Gastroesophageal sphincter (tissue), 4 donors: Measurements from ENCODE around the gene FASN. TPM values are rescaled to one million over a fixed set of nuclear protein-coding genes. Genes with fewer than 3 reads are reported as not detected.

ENCODE experiments used
- ATAC-seq: fragments of 150-250 bp; one replicate; pipeline ENCODE4 v1.9.1; 2016; ENCODE audit warnings: mild to moderate bottlenecking, moderate library complexity
- H3K27ac ChIP-seq, 4 donors: fragments of 200-600 bp; sonication (generic) in 3 of 4; 1 replicate in 3 of 4; 2 replicates in 1 of 4; pipeline ENCODE4 v1.5.1; 2016 to 2019
- H3K27me3 ChIP-seq: fragments of 200-600 bp; sonication (generic); one replicate; pipeline ENCODE4 v1.5.1; 2019
- H3K36me3 ChIP-seq, 2 donors: fragments of 200-600 bp; sonication (generic); one replicate each; pipeline ENCODE4 v1.5.1; 2019; ENCODE audit warnings: control low read depth in 1 of 2
- H3K4me1 ChIP-seq, 3 donors: fragments of 200-600 bp; sonication (generic); 1 replicate in 2 of 3; 2 replicates in 1 of 3; pipeline ENCODE4 v1.5.1; 2016 to 2019; ENCODE audit warnings: control low read depth in 2 of 3
- H3K4me3 ChIP-seq, 2 donors: fragments of 200-600 bp; sonication (generic); one replicate each; pipeline ENCODE4 v1.5.1; 2019; ENCODE audit warnings: mild to moderate bottlenecking in 1 of 2, moderate library complexity in 1 of 2
- H3K9me3 ChIP-seq, 3 donors: fragments of 200-600 bp; sonication (generic); one replicate each; pipeline ENCODE4 v1.5.1; 2017 to 2019; ENCODE audit warnings: control low read depth in 2 of 3
- CTCF ChIP-seq, 4 experiments: fragments of 200-600 bp in 2 of 4; fragments of 450-650 bp in 2 of 4; sonication (generic) in 1 of 4; IDR thresholded peaks; one replicate each; pipeline ENCODE4 v1.5.1; 2017 to 2019; ENCODE audit warnings: antibody characterized with exemption in 4 of 4, mild to moderate bottlenecking in 2 of 4, moderate library complexity in 2 of 4
- EP300 ChIP-seq: sonication (generic); formaldehyde crosslinking; IDR thresholded peaks from one replicate; pipeline ENCODE4 v1.6.1; 2017; ENCODE audit warnings: antibody characterized with exemption, mild to moderate bottlenecking
- POLR2A ChIP-seq, 2 donors: fragments of 450-650 bp; IDR thresholded peaks; one replicate each; pipeline ENCODE4 v1.6.1; 2017; ENCODE audit warnings: antibody characterized with exemption in 2 of 2, mild to moderate bottlenecking in 2 of 2, moderate library complexity in 1 of 2
- POLR2AphosphoS5 ChIP-seq: sonication (generic); formaldehyde crosslinking; IDR thresholded peaks from one replicate; pipeline ENCODE4 v1.6.1; 2017; ENCODE audit warnings: antibody characterized with exemption
- WGBS, 2 donors: methylation state at CpG; one replicate each; pipeline ENCODE4 v1.1.5; 2018; ENCODE audit warnings: low coverage in 1 of 2; 5-methylcytosine and 5-hydroxymethylcytosine counted together
- total RNA-seq, 4 donors: library from RNA; depleted of rRNA; stranded (reverse); fragments of >200 nt; gene quantifications; one replicate each; pipeline ENCODE4 v1.1.0, GENCODE V29; 2016

Gene FASN
- total RNA-seq, 4 donors from 2014 or later, result 22.6 to 52.8 (median 48.3) TPM

DNA sequence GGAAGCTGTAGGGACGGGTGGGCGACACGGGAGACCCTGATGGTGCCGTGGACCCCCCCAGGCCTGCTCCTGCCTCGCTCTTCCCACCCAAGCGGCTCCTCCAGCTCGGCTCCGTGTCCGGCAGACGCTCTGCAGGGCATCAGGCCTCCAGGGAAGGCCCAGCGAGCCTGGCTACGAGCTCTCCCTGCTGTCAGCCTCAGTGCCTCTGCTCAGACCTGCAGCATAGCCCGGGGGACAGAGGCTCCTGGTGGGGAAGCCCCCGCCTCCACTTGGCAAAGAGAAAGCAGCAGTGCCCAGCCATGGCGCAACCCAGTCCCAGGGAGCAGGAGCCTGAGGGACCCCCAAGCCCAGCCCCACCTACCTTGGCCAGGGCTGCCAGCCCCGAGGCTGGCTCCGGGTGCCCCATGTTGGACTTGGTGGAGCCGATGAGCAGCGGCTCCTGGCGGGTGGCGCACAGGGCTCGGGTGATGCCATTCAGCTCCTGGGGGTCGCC, 5.9 kb downstream of the FASN start:
- H3K36me3 ChIP-seq, result peaks cover 0 to 91% of the 10 kb centered on the region in 2 donors
- no peak overlapping the region for H3K27ac ChIP-seq
- WGBS, 2 donors, result 93% methylated on average over 5 of the region's 23 CpGs; no CpG with 5 or more reads in 1 of the 2 donors
- no peak for ATAC-seq
- peaks cover 0 to 18% (median 9%) of the 10 kb centered on the region in 3 donors for H3K4me1 ChIP-seq
- no peaks in the 10 kb centered on the region for H3K27me3 ChIP-seq
- no peak overlapping the region for H3K4me3 ChIP-seq
- TF ChIP-seq POLR2A (IDR thresholded peaks at IDR 0.05) (no peak), EP300 (no peak), POLR2AphosphoS5 (no peak), CTCF (IDR thresholded peaks at IDR 0.05) (no peak)
- H3K9me3 ChIP-seq, result no peaks in the 10 kb centered on the region

DNA sequence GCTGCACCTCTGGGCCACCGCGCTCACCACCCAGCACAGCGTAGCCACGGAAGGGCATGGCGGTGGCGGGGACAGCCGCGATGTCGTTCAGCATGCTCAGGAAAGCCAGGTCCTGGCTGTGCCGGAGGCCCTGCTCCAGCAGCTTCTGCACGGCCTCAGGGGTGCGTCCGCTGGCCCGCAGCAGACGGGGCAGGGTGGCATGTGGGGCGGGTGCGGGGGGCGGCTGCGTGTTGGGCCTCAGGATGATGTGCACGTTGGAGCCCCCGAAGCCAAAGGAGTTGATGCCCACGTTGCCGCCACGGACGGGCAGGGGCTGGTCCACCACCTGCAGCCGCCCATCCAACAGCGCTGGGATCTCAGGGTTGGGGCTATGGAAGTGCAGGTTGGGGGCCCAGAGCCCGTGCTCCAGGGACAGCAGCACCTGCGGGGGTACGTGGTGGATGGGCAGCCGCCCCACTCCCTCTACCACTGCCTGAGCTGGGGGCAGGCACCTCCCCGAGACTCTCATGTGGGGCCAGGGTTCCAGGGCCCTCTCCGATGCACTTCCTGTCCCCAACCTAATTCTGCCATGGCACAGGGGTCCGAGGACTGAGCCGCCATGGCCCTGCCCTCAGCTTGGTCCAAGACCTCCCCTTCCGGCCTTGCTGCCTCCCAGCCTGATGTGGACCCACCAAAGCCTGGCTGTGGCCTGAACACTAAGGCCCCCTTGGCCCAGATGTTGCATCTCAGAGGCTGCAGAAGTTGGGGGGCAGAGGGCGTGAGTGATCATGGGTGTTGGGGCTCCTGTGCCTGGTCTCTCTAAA, 6.6 kb downstream of the FASN start:
- no peaks in the 10 kb centered on the region for H3K9me3 ChIP-seq
- H3K4me3 ChIP-seq, result no peak overlapping the region
- no peak overlapping the region for H3K27ac ChIP-seq
- no peaks in the 10 kb centered on the region for H3K27me3 ChIP-seq
- no peak for ATAC-seq
- TF ChIP-seq POLR2AphosphoS5, result no peak
- TF ChIP-seq CTCF (IDR thresholded peaks at IDR 0.05), result no peak
- no peak for TF ChIP-seq EP300
- no peak for TF ChIP-seq POLR2A (IDR thresholded peaks at IDR 0.05)
- H3K4me1 ChIP-seq, result peaks cover 0 to 12% (median 2%) of the 10 kb centered on the region in 3 donors
- WGBS, 2 donors, result no CpG with 5 or more reads among the region's 37 CpGs
- peaks cover 0 to 98% of the 10 kb centered on the region in 2 donors for H3K36me3 ChIP-seq

- no peak for TF ChIP-seq POLR2A (IDR thresholded peaks at IDR 0.05)
- TF ChIP-seq EP300, result no peak
- TF ChIP-seq CTCF (IDR thresholded peaks at IDR 0.05), result no peak
- no peak for TF ChIP-seq POLR2AphosphoS5
- WGBS, 2 donors, result no CpG with 5 or more reads among the region's 29 CpGs
- Histone ChIP-seq H3K27me3 (no peaks in the 10 kb centered on the region), H3K4me3 (no peak overlapping the region), H3K4me1 (peaks cover 0 to 4% (median 0%) of the 10 kb centered on the region in 3 donors), H3K36me3 (peaks cover 0 to 100% of the 10 kb centered on the region in 2 donors), H3K27ac (no peak overlapping the region), H3K9me3 (no peaks in the 10 kb centered on the region)
- ATAC-seq, result no peak
These were observed 7.3 kb downstream of the FASN start for GRCh38 chr17:82090549-82091263.

GRCh38 chr17:82089723-82090548, 8.1 kb downstream of the FASN start:
- Histone ChIP-seq H3K4me3 (no peak overlapping the region), H3K36me3 (peaks cover 0 to 100% of the 10 kb centered on the region in 2 donors), H3K27me3 (no peaks in the 10 kb centered on the region), H3K4me1 (no peaks in the 10 kb centered on the region), H3K27ac (no peak overlapping the region), H3K9me3 (no peaks in the 10 kb centered on the region)
- no peak for ATAC-seq
- no CpG with 5 or more reads among the region's 29 CpGs for WGBS, 2 donors
- no peak for TF ChIP-seq CTCF (IDR thresholded peaks at IDR 0.05)
- no peak for TF ChIP-seq POLR2A (IDR thresholded peaks at IDR 0.05)
- TF ChIP-seq POLR2AphosphoS5, result no peak
- TF ChIP-seq EP300, result no peak
